Measurements from ENCODE around the gene DYRK3. TPM values are rescaled to one million over a fixed set of nuclear protein-coding genes. Genes with fewer than 3 reads are reported as not detected.

DYRK3 gene
- total RNA-seq, 1 experiment from 2014 or later, result 7.1 TPM

- no peak for DNase-seq (ENCODE audit: low read depth, low spot score)
- no peak for ATAC-seq
- RAD21 ChIA-PET (ENCODE audit: low non-redundant PET in 1 of 2, low total read pairs in 2 of 2, uncharacterized antibody in 2 of 2, unreplicated experiment in 2 of 2), result no interaction called here
- Histone ChIP-seq H3K27ac (ENCODE audit: low read depth, low read length) (no peak overlapping the region), H3K36me3 (ENCODE audit: control insufficient read depth in 1 of 2, insufficient read depth in 2 of 2, low read length in 2 of 2) (no peaks in the 10 kb centered on the region), H3K4me3 (replicated peaks in 1 of 2; ENCODE audit: low read depth in 1 of 2, low read length in 2 of 2) (no peak overlapping the region), H4K20me1 (ENCODE audit: insufficient read depth) (no peaks in the 10 kb centered on the region), H3K9me2 (ENCODE audit: insufficient read depth) (no peaks in the 10 kb centered on the region), H2AFZ (ENCODE audit: low read depth, low read length, poor library complexity, severe bottlenecking) (no peak overlapping the region), H3K4me1 (ENCODE audit: control insufficient read depth in 1 of 2, insufficient read depth in 2 of 2, low read length in 2 of 2) (no peaks in the 10 kb centered on the region), H3K9me3 (ENCODE audit: control insufficient read depth in 1 of 2, insufficient read depth in 1 of 2, low read depth in 1 of 2, low read length in 2 of 2) (no peaks in the 10 kb centered on the region), H3K9ac (ENCODE audit: low read length) (no peak overlapping the region), H3K4me2 (ENCODE audit: low read length) (no peak overlapping the region), H3K27me3 (ENCODE audit: insufficient read depth, low read length) (no peaks in the 10 kb centered on the region; the same call in 1 of the 2 replicates), H3K79me2 (ENCODE audit: insufficient read depth, low read length) (no peaks in the 10 kb centered on the region)
- intact Hi-C loops (cut with micrococcal nuclease), result no loop called here
- CTCF ChIA-PET, result no interaction called here
- no TSS peak for BruUV-seq (replicated peaks)
- TF ChIP-seq SIN3A (IDR thresholded peaks at IDR 0.05; ENCODE audit: low read depth), result no peak
- no peak for TF ChIP-seq EZH2 (IDR thresholded peaks at IDR 0.05)
- no peak for TF ChIP-seq POLR2A (IDR thresholded peaks at IDR 0.05; ENCODE audit: borderline replicate concordance, extremely low read depth, insufficient read depth, insufficient read length)
- TF ChIP-seq YY1 (IDR thresholded peaks at IDR 0.05; ENCODE audit: extremely low read depth, insufficient replicate concordance, low read depth, low read length), result no peak
- TF ChIP-seq POLR2AphosphoS5 (IDR thresholded peaks at IDR 0.05; ENCODE audit: low read depth, low read length), result no peak
- no peak for TF ChIP-seq ATF3 (IDR thresholded peaks at IDR 0.05)
- no peak for TF ChIP-seq JUND (IDR thresholded peaks at IDR 0.05)
- TF ChIP-seq ZNF274 (IDR thresholded peaks at IDR 0.05; ENCODE audit: low read depth, low read length), result no peak
- no peak for TF ChIP-seq CBX3 (IDR thresholded peaks at IDR 0.05; ENCODE audit: low read depth)
- TF ChIP-seq ELF1 (IDR thresholded peaks at IDR 0.05; ENCODE audit: borderline replicate concordance, low read depth), result no peak
- TF ChIP-seq ZFX (IDR thresholded peaks at IDR 0.05), result no peak
- TF ChIP-seq REST (IDR thresholded peaks at IDR 0.05; ENCODE audit: low read depth), result no peak
- POLR2A ChIA-PET, result no interaction called here
Observed at GRCh38 chr1:206668874-206669410, 33.6 kb downstream of the DYRK3 start.

Data from HCT116 (cell line).